Measurements from ENCODE around the gene PKN1. TPM values are rescaled to one million over a fixed set of nuclear protein-coding genes. Genes with fewer than 3 reads are reported as not detected.
A peak's percentile ranks its signal among the peaks of the same experiment; 100 is the strongest.

PKN1 gene
- total and polyA plus RNA-seq, 4 donors, result 84.3 to 197 (median 121) TPM

DNA sequence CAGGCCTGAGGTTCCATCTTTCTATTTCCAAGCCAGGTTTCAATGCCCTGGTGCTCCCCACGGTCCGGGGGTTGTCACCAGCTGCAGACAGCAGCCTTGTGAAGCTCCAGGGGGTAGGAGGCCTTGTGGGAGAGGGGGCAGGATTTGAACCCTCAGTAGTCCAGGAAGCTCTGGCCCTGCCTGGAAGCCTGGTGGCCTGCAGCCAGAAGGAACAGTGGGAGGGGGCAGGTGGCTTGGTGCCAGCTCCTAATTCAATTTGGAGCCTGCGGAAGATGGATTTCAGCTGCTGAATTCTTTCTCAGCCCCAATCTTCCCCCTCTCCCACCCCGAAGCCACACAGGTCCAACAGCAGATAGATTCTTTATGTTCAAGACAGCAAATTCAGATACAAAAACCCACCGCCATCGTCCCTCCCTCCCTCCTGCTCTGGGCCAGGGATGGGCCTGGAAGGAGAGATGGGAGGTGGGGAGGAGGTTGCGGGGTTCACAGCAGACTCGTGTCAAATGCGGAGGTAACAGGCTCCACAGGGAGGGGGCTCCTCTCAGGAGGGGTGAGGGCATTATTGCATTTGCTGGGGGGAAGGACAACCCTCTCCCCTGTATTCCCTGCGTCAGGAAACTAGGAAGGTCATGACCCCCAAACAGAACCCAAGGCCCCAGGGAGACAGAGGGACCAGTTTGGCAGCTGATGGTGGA, 44.5 kb downstream of the PKN1 start:
- Histone ChIP-seq H3K4me1 (ENCODE audit: control insufficient read depth in 5 of 5, insufficient read depth in 5 of 5, low read length in 5 of 5) (peaks cover 0 to 81% (median 22%) of the 10 kb centered on the region in 5 donors), H3K9me3 (ENCODE audit: control insufficient read depth in 4 of 4, insufficient read depth in 3 of 4, low read length in 3 of 4) (peaks cover 0 to 5% (median 0%) of the 10 kb centered on the region in 4 donors), H3K27me3 (ENCODE audit: control insufficient read depth in 3 of 3, insufficient read depth in 3 of 3, low read length in 2 of 3) (peaks cover 0 to 9% (median 0%) of the 10 kb centered on the region in 3 donors), H3K36me3 (ENCODE audit: control insufficient read depth in 4 of 4, insufficient read depth in 4 of 4, low read length in 4 of 4) (peaks cover 3 to 39% (median 17%) of the 10 kb centered on the region in 4 donors), H3K27ac (ENCODE audit: low read depth in 1 of 2, low read length in 1 of 2) (peak overlapping the region in 1 of 2 donors; percentile 26), H3K9ac (ENCODE audit: insufficient read depth in 1 of 2, low read length in 2 of 2) (peak overlapping the region in 1 of 2 donors; percentile 13), H3K4me3 (no peak overlapping the region)
- WGBS, 2 donors, result 73 to 81% methylated on average over 10 of the region's 10 CpGs
- DNase-seq, result peak; percentile 98 to 99 (median 98)
- ATAC-seq (ENCODE audit: insufficient read depth, low FRiP score), result no peak
- TF ChIP-seq, protein P1, sequence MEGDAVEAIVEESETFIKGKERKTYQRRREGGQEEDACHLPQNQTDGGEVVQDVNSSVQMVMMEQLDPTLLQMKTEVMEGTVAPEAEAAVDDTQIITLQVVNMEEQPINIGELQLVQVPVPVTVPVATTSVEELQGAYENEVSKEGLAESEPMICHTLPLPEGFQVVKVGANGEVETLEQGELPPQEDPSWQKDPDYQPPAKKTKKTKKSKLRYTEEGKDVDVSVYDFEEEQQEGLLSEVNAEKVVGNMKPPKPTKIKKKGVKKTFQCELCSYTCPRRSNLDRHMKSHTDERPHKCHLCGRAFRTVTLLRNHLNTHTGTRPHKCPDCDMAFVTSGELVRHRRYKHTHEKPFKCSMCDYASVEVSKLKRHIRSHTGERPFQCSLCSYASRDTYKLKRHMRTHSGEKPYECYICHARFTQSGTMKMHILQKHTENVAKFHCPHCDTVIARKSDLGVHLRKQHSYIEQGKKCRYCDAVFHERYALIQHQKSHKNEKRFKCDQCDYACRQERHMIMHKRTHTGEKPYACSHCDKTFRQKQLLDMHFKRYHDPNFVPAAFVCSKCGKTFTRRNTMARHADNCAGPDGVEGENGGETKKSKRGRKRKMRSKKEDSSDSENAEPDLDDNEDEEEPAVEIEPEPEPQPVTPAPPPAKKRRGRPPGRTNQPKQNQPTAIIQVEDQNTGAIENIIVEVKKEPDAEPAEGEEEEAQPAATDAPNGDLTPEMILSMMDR (IDR thresholded peaks at IDR 0.05; ENCODE audit: control extremely low read depth, extremely low read depth), result no peak

DNA sequence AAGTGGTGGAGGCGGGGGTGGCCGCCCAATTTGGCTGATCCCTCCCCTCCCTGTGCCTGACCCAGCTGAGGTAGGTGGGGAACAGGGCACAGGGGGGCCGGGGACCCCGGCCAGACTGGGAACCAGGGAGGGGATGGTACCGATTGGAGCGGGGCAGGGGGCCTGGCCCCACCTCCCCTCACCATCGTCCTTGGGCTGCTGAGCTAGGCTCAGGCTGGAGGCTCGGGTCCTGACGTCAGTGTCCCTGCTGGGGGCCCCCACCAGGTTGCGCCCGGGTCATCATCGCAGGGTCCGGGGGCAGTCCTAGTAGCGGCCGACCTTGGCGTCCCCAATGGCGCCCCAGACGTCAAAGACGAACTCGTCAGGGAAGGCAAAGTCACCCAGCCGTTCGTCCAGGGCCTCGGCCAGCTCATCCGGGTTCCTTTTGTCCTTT, 45.0 kb downstream of the PKN1 start:
- peaks cover 0 to 75% (median 22%) of the 10 kb centered on the region in 5 donors for H3K4me1 ChIP-seq (ENCODE audit: control insufficient read depth in 5 of 5, insufficient read depth in 5 of 5, low read length in 5 of 5)
- ATAC-seq (ENCODE audit: insufficient read depth, low FRiP score), result no peak
- H3K36me3 ChIP-seq (ENCODE audit: control insufficient read depth in 4 of 4, insufficient read depth in 4 of 4, low read length in 4 of 4), result peaks cover 3 to 41% (median 16%) of the 10 kb centered on the region in 4 donors
- peak overlapping the region in 1 of 2 donors; percentile 32 for H3K9ac ChIP-seq (ENCODE audit: insufficient read depth in 1 of 2, low read length in 2 of 2)
- WGBS, 2 donors, result 80 to 82% methylated on average over 23 to 24 of the region's 24 CpGs
- peak in 1 of 3 donors; percentile 42 for DNase-seq
- peaks cover 0 to 5% (median 0%) of the 10 kb centered on the region in 4 donors for H3K9me3 ChIP-seq (ENCODE audit: control insufficient read depth in 4 of 4, insufficient read depth in 3 of 4, low read length in 3 of 4)
- TF ChIP-seq, protein P1 (IDR thresholded peaks at IDR 0.05; ENCODE audit: control extremely low read depth, extremely low read depth), result no peak
- H3K27me3 ChIP-seq (ENCODE audit: control insufficient read depth in 3 of 3, insufficient read depth in 3 of 3, low read length in 2 of 3), result peaks cover 0 to 6% (median 0%) of the 10 kb centered on the region in 3 donors
- peak overlapping the region in 1 of 2 donors; percentile 3 for H3K27ac ChIP-seq (ENCODE audit: low read depth in 1 of 2, low read length in 1 of 2)
- H3K4me3 ChIP-seq, result no peak overlapping the region

DNA sequence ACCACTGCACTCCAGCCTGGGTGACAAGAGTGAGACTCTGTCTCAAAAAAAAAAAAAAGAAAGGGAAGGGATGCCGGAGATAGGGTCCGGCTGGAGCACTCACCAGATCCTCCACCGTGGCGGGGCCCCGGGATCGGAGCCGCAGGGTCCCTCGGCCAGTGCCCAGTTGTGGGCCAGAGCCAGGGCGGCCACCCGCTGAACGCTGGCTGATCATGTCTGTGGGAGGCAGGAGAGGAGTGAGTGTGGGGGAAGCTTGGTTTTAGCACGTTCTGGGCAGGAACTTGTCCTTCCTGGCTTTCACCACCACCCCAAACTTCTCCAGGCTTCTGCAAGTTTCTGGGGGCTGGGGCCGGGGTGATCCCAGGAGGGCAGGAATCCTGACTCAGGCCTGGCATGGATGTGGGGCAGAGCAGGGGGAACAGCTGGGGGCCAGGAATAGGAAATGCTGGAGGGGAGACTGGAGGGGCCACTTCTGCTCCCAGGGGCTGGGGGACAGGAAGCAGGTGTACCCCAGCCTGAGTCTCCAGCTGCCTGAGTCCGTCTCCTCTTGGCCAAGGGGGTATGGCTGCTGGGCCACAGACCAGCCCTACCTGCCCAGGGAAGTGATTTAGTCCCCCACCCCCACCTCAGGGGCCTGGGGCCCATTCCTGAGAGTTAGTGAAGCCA, 46.3 kb downstream of the PKN1 start:
- no peak overlapping the region for H3K4me3 ChIP-seq
- peaks cover 0 to 62% (median 21%) of the 10 kb centered on the region in 5 donors for H3K4me1 ChIP-seq (ENCODE audit: control insufficient read depth in 5 of 5, insufficient read depth in 5 of 5, low read length in 5 of 5)
- WGBS, 2 donors, result 52 to 72% methylated on average over 14 of the region's 14 CpGs
- peaks cover 0 to 5% (median 0%) of the 10 kb centered on the region in 4 donors for H3K9me3 ChIP-seq (ENCODE audit: control insufficient read depth in 4 of 4, insufficient read depth in 3 of 4, low read length in 3 of 4)
- DNase-seq, result peak in 1 of 3 donors; percentile 25
- H3K27ac ChIP-seq (ENCODE audit: low read depth in 1 of 2, low read length in 1 of 2), result no peak overlapping the region
- no peak for ATAC-seq (ENCODE audit: insufficient read depth, low FRiP score)
- H3K27me3 ChIP-seq (ENCODE audit: control insufficient read depth in 3 of 3, insufficient read depth in 3 of 3, low read length in 2 of 3), result peaks cover 0 to 5% (median 0%) of the 10 kb centered on the region in 3 donors
- H3K9ac ChIP-seq (ENCODE audit: insufficient read depth in 1 of 2, low read length in 2 of 2), result no peak overlapping the region
- H3K36me3 ChIP-seq (ENCODE audit: control insufficient read depth in 4 of 4, insufficient read depth in 4 of 4, low read length in 4 of 4), result peaks cover 3 to 41% (median 15%) of the 10 kb centered on the region in 4 donors
- TF ChIP-seq, protein P1 (IDR thresholded peaks at IDR 0.05; ENCODE audit: control extremely low read depth, extremely low read depth), result no peak

Measured in lung (tissue), 12 donors.